ENCODE results near the gene PIGM.

The PIGM gene

GRCh38 chr1:160056648-160057169, 24.9 kb upstream of the PIGM start:
- Histone ChIP-seq H3K27me3 (ENCODE audit: insufficient read depth, poor library complexity, severe bottlenecking) (peaks cover 12% of the 10 kb centered on the region), H3K4me3 (replicated peaks; ENCODE audit: insufficient read depth, low read length) (no peak overlapping the region), H3K27ac (replicated peaks) (no peak overlapping the region)
- no peak for TF ChIP-seq SPI1 (IDR thresholded peaks at IDR 0.05; ENCODE audit: borderline replicate concordance, low read depth)
- TF ChIP-seq POLR2AphosphoS5 (IDR thresholded peaks at IDR 0.05; ENCODE audit: low read depth), result no peak
- TF ChIP-seq REST (IDR thresholded peaks at IDR 0.05; ENCODE audit: insufficient replicate concordance, low read depth), result no peak
- TF ChIP-seq GABPA (IDR thresholded peaks at IDR 0.05; ENCODE audit: low read depth), result no peak
- no peak for TF ChIP-seq CTCF (IDR thresholded peaks at IDR 0.05; ENCODE audit: insufficient read depth, low read length)
- DNase-seq (ENCODE audit: low read depth in 1 of 2, low spot score in 1 of 2), result no peak

GRCh38 chr1:160053548-160054365, 22.0 kb upstream of the PIGM start:
- H3K27ac ChIP-seq (replicated peaks), result no peak overlapping the region

GRCh38 chr1:160052936-160053335, 21.1 kb upstream of the PIGM start:
- no peak for DNase-seq (ENCODE audit: low read depth in 1 of 2, low spot score in 1 of 2)
- Histone ChIP-seq H3K27ac (replicated peaks) (no peak overlapping the region), H3K27me3 (ENCODE audit: insufficient read depth, poor library complexity, severe bottlenecking) (peaks cover 15% of the 10 kb centered on the region), H3K4me3 (replicated peaks; ENCODE audit: insufficient read depth, low read length) (no peak overlapping the region)
- TF ChIP-seq SPI1 (IDR thresholded peaks at IDR 0.05; ENCODE audit: borderline replicate concordance, low read depth) (no peak), GABPA (IDR thresholded peaks at IDR 0.05; ENCODE audit: low read depth) (no peak), CTCF (IDR thresholded peaks at IDR 0.05; ENCODE audit: insufficient read depth, low read length) (no peak), POLR2AphosphoS5 (IDR thresholded peaks at IDR 0.05; ENCODE audit: low read depth) (no peak), REST (IDR thresholded peaks at IDR 0.05; ENCODE audit: insufficient replicate concordance, low read depth) (no peak)

More at GRCh38 chr1:160053548-160054365, 22.0 kb upstream of the PIGM start:
- peaks cover 15% of the 10 kb centered on the region for H3K27me3 ChIP-seq (ENCODE audit: insufficient read depth, poor library complexity, severe bottlenecking)
- no peak for DNase-seq (ENCODE audit: low read depth in 1 of 2, low spot score in 1 of 2)
- no peak for TF ChIP-seq SPI1 (IDR thresholded peaks at IDR 0.05; ENCODE audit: borderline replicate concordance, low read depth)
- TF ChIP-seq CTCF (IDR thresholded peaks at IDR 0.05; ENCODE audit: insufficient read depth, low read length), result no peak
- no peak overlapping the region for H3K4me3 ChIP-seq (replicated peaks; ENCODE audit: insufficient read depth, low read length)
